Adrenal gland (tissue), 5 donors: Measurements from ENCODE around the gene SPZ1.

Source experiments
- POLR2A ChIP-seq, 2 donors: fragments of 450-650 bp; IDR thresholded peaks; one replicate each; pipeline ENCODE4 v1.6.1; 2017; ENCODE audit warnings: antibody characterized with exemption in 2 of 2, mild to moderate bottlenecking in 2 of 2, moderate library complexity in 1 of 2
- TF ChIP-seq, protein P1 (sequence below), 6 experiments: fragments of 450-650 bp in 4 of 6; fragments of 200-600 bp in 2 of 6; sonication (generic) in 1 of 6; IDR thresholded peaks; 1 replicate in 5 of 6; 2 replicates in 1 of 6; pipeline versions ENCODE4 v1.5.1 to v1.8.0; 2016 to 2021; ENCODE audit warnings: antibody characterized with exemption in 6 of 6, mild to moderate bottlenecking in 2 of 6, moderate library complexity in 1 of 6
- donor health status: DM: no; HTN: no; CAD: no.

DNA sequence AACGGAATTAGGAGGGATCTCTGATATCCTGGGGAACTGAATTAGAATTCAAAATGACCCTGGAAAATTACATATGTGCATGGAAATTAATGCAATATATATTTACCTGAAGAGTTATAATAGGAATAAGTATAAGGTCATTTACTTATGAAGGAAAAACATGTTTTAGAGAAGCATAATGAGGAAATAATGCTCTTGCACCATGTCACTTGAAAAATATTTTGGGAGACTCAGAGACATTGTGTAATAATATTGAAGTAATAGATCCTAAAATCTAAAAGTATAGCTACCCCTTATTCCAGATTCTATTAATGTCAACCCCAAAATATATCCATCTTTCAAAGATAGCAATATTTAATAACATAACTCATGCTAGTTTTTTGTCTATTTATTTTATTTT, 28.4 kb downstream of the SPZ1 start:
- TF ChIP-seq POLR2A (IDR thresholded peaks at IDR 0.05) = no peak
- TF ChIP-seq, protein P1, sequence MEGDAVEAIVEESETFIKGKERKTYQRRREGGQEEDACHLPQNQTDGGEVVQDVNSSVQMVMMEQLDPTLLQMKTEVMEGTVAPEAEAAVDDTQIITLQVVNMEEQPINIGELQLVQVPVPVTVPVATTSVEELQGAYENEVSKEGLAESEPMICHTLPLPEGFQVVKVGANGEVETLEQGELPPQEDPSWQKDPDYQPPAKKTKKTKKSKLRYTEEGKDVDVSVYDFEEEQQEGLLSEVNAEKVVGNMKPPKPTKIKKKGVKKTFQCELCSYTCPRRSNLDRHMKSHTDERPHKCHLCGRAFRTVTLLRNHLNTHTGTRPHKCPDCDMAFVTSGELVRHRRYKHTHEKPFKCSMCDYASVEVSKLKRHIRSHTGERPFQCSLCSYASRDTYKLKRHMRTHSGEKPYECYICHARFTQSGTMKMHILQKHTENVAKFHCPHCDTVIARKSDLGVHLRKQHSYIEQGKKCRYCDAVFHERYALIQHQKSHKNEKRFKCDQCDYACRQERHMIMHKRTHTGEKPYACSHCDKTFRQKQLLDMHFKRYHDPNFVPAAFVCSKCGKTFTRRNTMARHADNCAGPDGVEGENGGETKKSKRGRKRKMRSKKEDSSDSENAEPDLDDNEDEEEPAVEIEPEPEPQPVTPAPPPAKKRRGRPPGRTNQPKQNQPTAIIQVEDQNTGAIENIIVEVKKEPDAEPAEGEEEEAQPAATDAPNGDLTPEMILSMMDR (IDR thresholded peaks at IDR 0.05) = no peak
